SK-MEL-5 (cell line): ENCODE results near the gene FABP7. TPM values are rescaled to one million over a fixed set of nuclear protein-coding genes. Genes with fewer than 3 reads are reported as not detected.

Experiments
- DNase-seq: peaks from one replicate; pipeline ENCODE4 v3.0.0-alpha.2; 2016; ENCODE audit warnings: low read depth, low spot score
- in situ Hi-C: cut with HindIII; loops from 2 replicates; pipeline ENCODE4 v1.10.0; 2016; ENCODE audit warnings: low sequenced_read_pairs, high pct_unique_total_duplicates, low pct_unique_long_range_greater_than_20kb
- total RNA-seq: library from RNA; depleted of rRNA; stranded (reverse); fragments of >200 nt; shearing (Covaris generic); gene quantifications from 2 replicates; pipeline ENCODE4 v1.2.3, GENCODE V29; 2014

The FABP7 gene
- total RNA-seq, 1 experiment from 2014 or later, result 200 TPM

- DNase-seq, result no peak
- in situ Hi-C loops, result no loop called here
These were observed 9.2 kb downstream of the FABP7 start for GRCh38 chr6:122788663-122789181.

GRCh38 chr6:122789182-122790027 is 9.9 kb downstream of the FABP7 start, which contains the start of gene SMPDL3A:
TSS of gene SMPDL3A (plus strand) at chr6:122789258. CDS start at chr6:122789347, 89 bp downstream.
- peak; percentile 76 for DNase-seq
- in situ Hi-C loops, result no loop called here

- no peak for DNase-seq
- in situ Hi-C loops, result no loop called here
These were observed 10.5 kb downstream of the FABP7 start for GRCh38 chr6:122790028-122790422.

GRCh38 chr6:122790423-122791309 is 11.2 kb downstream of the FABP7 start:
- in situ Hi-C loops, result no loop called here

GRCh38 chr6:122791310-122791679 is 11.8 kb downstream of the FABP7 start:
- in situ Hi-C loops, result no loop called here
- DNase-seq, result peak; percentile 23

More at GRCh38 chr6:122790423-122791309, 11.2 kb downstream of the FABP7 start:
- peak; percentile 52 for DNase-seq

- in situ Hi-C loops, result no loop called here
- no peak for DNase-seq
These were observed 13.2 kb downstream of the FABP7 start for GRCh38 chr6:122792766-122793165.

GRCh38 chr6:122797537-122797936 is 18.0 kb downstream of the FABP7 start:
- in situ Hi-C loops, result no loop called here
- DNase-seq, result no peak

- DNase-seq, result no peak
These were observed 18.7 kb downstream of the FABP7 start for GRCh38 chr6:122798099-122798641.

GRCh38 chr6:122799140-122799745 is 19.7 kb downstream of the FABP7 start:
- DNase-seq, result no peak
- in situ Hi-C loops, result no loop called here

More at GRCh38 chr6:122798099-122798641, 18.7 kb downstream of the FABP7 start:
- in situ Hi-C loops, result no loop called here

- DNase-seq, result no peak
- in situ Hi-C loops, result no loop called here
These were observed 20.6 kb downstream of the FABP7 start for GRCh38 chr6:122799916-122800686.

GRCh38 chr6:122800906-122801305 is 21.4 kb downstream of the FABP7 start:
- DNase-seq, result no peak
- in situ Hi-C loops, result no loop called here

GRCh38 chr6:122801397-122801796 is 21.9 kb downstream of the FABP7 start:
- no peak for DNase-seq
- in situ Hi-C loops, result no loop called here

- DNase-seq, result no peak
These were observed 23.7 kb downstream of the FABP7 start for GRCh38 chr6:122803171-122803661.

GRCh38 chr6:122804962-122805485 is 25.5 kb downstream of the FABP7 start:
- in situ Hi-C loops, result no loop called here

More at GRCh38 chr6:122803171-122803661, 23.7 kb downstream of the FABP7 start:
- in situ Hi-C loops, result no loop called here

GRCh38 chr6:122806291-122806690 is 26.8 kb downstream of the FABP7 start:
- in situ Hi-C loops, result no loop called here
- no peak for DNase-seq

More at GRCh38 chr6:122804962-122805485, 25.5 kb downstream of the FABP7 start:
- no peak for DNase-seq

- peak; percentile 78 for DNase-seq
- in situ Hi-C loops, result no loop called here
These were observed 28.8 kb downstream of the FABP7 start for GRCh38 chr6:122808121-122808885.
